T-helper 17 cell (primary cell): ENCODE measurements around the gene DCAF5. TPM values are rescaled to one million over a fixed set of nuclear protein-coding genes. Genes with fewer than 3 reads are reported as not detected.
A peak's percentile ranks its signal among the peaks of the same experiment; 100 is the strongest.

Source experiments
- ATAC-seq: fragments of 150-1000 bp; cut with Tn5 transposase; 2 replicates; pipeline ENCODE4 v1.10.0; 2021; ENCODE audit warnings: mild to moderate bottlenecking, moderate library complexity
- DNase-seq, 3 donors: peaks; one replicate each; pipeline versions ENCODE4 v3.0.0 to v3.0.0-alpha.2; 2020 to 2021
- H3K9me3 ChIP-seq: one replicate; pipeline ENCODE4 v1.7.0; 2013; ENCODE audit warnings: low read length, mild to moderate bottlenecking; ENCODE audit not compliant: control insufficient read depth, poor library complexity, severe bottlenecking
- H3K27ac Mint-ChIP-seq: one replicate; pipeline ENCODE4 v1.8.0; 2022; ENCODE audit warnings: mild to moderate bottlenecking, moderate library complexity, mixed read lengths
- H3K27me3 Mint-ChIP-seq: one replicate; pipeline ENCODE4 v1.8.0; 2022; ENCODE audit warnings: mixed read lengths
- H3K36me3 Mint-ChIP-seq: one replicate; pipeline ENCODE4 v1.8.0; 2022; ENCODE audit warnings: low read depth, mixed read lengths
- H3K4me1 Mint-ChIP-seq: one replicate; pipeline ENCODE4 v1.8.0; 2022; ENCODE audit warnings: mild to moderate bottlenecking, mixed read lengths
- H3K4me3 Mint-ChIP-seq: one replicate; pipeline ENCODE4 v1.8.0; 2022; ENCODE audit warnings: mild to moderate bottlenecking, moderate library complexity, mixed read lengths
- total RNA-seq, 4 donors: library from RNA in 2 of 4; stranded (reverse) in 2 of 4; gene quantifications; one replicate each; pipeline ENCODE4 v1.2.3 and lab custom pipeline; 2022 to 2026

Gene DCAF5
- total RNA-seq, 2 donors from 2014 or later = 55.0 to 61.6 TPM

DNA sequence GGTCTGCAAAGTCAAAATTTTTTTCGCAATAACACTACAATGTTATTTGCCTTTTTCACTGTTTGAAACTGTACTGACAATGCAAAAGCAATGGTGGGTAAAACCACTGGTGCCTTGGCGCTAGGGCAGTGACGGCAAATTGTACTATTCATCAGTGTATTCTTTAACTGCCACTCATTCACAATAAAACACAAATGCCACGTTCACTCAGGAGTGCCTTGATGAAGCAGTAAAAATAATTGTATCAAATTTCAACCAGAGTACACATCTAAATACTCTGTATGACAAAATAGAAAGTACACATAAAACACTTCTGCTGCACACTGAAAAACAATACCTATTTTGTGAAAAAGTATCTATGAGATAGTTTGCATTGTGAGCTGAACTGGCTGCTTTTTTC, 17.8 kb downstream of the DCAF5 start:
- H3K4me3 Mint-ChIP-seq = no peak overlapping the region
- H3K36me3 Mint-ChIP-seq = no peaks in the 10 kb centered on the region
- H3K27me3 Mint-ChIP-seq = no peaks in the 10 kb centered on the region
- H3K4me1 Mint-ChIP-seq = peaks cover 49% of the 10 kb centered on the region
- no peaks in the 10 kb centered on the region for H3K9me3 ChIP-seq
- no peak overlapping the region for H3K27ac Mint-ChIP-seq
- ATAC-seq (no peak), DNase-seq (no peak)

- H3K36me3 Mint-ChIP-seq = no peaks in the 10 kb centered on the region
- DNase-seq (no peak), ATAC-seq (no peak)
- no peaks in the 10 kb centered on the region for H3K27me3 Mint-ChIP-seq
- H3K4me1 Mint-ChIP-seq = peaks cover 43% of the 10 kb centered on the region
- no peaks in the 10 kb centered on the region for H3K9me3 ChIP-seq
- peak overlapping the region; percentile 87 for H3K27ac Mint-ChIP-seq
- no peak overlapping the region for H3K4me3 Mint-ChIP-seq
These were observed 19.5 kb downstream of the DCAF5 start for GRCh38 chr14:69133206-69134125.

DNA sequence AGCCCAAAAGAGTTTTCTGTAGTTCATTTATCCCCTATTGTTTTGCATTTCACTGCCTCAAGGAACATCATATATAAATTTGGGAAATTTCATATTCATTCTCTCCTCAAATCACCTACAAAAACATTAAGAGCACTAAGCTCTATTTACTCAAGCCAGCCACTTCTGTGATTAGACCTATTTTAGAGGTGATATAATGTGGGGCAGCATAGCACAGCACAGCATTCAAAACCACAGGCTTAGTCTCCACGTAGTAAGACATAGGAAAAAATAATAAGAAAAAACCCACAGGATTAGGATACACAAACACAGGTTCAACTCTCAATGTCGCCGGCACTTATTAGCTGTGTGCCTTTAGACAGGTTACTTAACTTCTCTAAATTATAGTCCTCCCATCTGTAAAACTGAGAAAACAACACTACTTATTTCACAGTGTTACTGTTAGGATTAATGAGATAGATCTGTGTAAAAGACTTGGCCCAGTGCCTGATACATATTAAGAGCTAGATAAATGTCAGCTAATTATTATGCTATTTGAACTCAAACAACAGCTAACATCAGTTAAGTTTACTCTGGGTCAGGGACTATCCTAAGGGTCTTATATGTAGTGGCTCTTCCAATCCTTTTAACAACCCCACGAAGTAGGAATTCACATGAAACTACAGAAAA, 20.3 kb downstream of the DCAF5 start:
- H3K36me3 Mint-ChIP-seq = no peaks in the 10 kb centered on the region
- H3K9me3 ChIP-seq = no peaks in the 10 kb centered on the region
- H3K4me3 Mint-ChIP-seq = no peak overlapping the region
- peak overlapping the region; percentile 87 for H3K27ac Mint-ChIP-seq
- DNase-seq = no peak
- no peaks in the 10 kb centered on the region for H3K27me3 Mint-ChIP-seq
- H3K4me1 Mint-ChIP-seq = peaks cover 43% of the 10 kb centered on the region
- ATAC-seq = no peak

GRCh38 chr14:69131176-69131575, 21.7 kb downstream of the DCAF5 start:
- ATAC-seq (no peak), DNase-seq (no peak)
- H3K4me1 Mint-ChIP-seq = peaks cover 45% of the 10 kb centered on the region
- no peak overlapping the region for H3K27ac Mint-ChIP-seq
- H3K9me3 ChIP-seq = no peaks in the 10 kb centered on the region
- H3K4me3 Mint-ChIP-seq = no peak overlapping the region
- H3K36me3 Mint-ChIP-seq = no peaks in the 10 kb centered on the region
- no peaks in the 10 kb centered on the region for H3K27me3 Mint-ChIP-seq

DNA sequence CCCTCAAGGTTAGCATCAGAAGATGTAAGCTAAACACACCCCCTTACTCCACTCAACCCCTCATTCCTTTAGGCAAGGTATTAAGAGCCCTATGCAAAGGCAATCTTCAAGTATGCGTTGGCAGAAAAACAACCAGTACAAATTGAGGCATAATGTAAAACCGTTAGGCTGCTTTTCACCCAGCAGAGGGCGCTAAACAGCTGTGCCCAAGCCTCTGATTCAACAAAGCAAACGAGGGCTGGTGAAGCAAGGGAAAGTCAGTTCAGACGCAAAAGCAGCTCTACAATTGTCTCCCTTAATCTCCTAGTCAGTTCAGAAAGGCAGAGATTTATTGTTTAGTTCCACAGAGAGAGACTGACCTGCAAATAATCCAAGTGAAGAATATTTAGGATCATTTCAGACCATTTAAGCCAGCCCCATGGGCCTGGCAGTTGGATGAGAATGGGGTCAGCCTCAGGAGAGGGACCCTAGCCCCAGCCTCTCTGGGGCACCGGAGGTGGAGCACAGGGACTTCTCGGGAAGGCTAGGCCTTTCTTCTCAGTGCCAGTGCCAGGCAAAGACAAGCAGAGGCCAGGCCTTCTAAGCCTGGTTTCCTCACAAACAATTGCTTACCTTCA, 23.5 kb downstream of the DCAF5 start:
- Mint-ChIP-seq H3K36me3 (no peaks in the 10 kb centered on the region), H3K27me3 (no peaks in the 10 kb centered on the region), H3K27ac (peak overlapping the region; percentile 76), H3K4me1 (peaks cover 48% of the 10 kb centered on the region), H3K4me3 (peak overlapping the region; percentile 36)
- no peaks in the 10 kb centered on the region for H3K9me3 ChIP-seq
- DNase-seq = peak; percentile 36 to 61 (median 44)
- ATAC-seq = peak; percentile 92

- no peaks in the 10 kb centered on the region for H3K9me3 ChIP-seq
- H3K36me3 Mint-ChIP-seq = peaks cover 7% of the 10 kb centered on the region
- ATAC-seq (no peak), DNase-seq (no peak)
- H3K4me1 Mint-ChIP-seq = peaks cover 30% of the 10 kb centered on the region
- H3K27ac Mint-ChIP-seq = peak overlapping the region; percentile 60
- no peaks in the 10 kb centered on the region for H3K27me3 Mint-ChIP-seq
- peak overlapping the region; percentile 57 for H3K4me3 Mint-ChIP-seq
These were observed 34.6 kb downstream of the DCAF5 start for GRCh38 chr14:69118305-69118704.

- no peak for ATAC-seq
- peak overlapping the region; percentile 60 for H3K27ac Mint-ChIP-seq
- H3K4me3 Mint-ChIP-seq = no peak overlapping the region
- peaks cover 7% of the 10 kb centered on the region for H3K36me3 Mint-ChIP-seq
- H3K4me1 Mint-ChIP-seq = peaks cover 25% of the 10 kb centered on the region
- H3K9me3 ChIP-seq = no peaks in the 10 kb centered on the region
- no peaks in the 10 kb centered on the region for H3K27me3 Mint-ChIP-seq
- no peak for DNase-seq
These were observed 35.7 kb downstream of the DCAF5 start for GRCh38 chr14:69117020-69117767.

DNA sequence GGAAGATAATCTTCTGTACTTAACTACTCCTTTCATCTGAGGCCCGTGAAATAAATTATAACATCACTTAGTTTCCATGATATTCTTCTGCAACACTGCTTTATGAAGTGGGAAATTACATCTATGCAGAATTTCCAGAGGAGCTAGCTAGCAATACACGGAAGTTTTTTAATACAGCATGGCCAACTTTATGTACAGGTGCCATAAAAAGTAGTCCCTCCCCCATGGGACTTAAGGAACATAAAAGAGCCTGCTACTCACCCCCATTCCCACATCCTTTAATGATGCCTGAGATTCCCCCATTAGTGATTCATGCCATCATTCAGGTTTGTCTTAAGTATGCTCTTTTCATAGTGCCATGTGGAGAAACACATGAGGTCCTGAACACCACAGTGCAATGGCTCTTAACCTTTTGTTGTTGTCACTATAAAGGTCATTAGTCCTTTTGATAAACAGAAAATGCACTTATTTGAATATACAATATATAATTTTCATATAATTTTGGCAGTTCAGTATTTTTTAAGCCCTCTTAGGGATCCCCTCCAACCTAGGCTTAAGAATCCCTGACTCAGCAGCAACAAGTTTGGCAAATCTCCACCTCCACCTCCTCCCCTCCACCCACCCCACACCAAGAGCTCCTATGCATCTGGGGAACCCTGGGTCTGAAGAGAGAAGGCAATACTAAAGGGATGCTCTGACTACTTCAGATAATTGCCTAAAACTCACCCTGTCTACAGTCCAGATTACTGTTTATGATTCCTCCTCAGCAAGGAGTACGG, 37.3 kb downstream of the DCAF5 start:
- H3K36me3 Mint-ChIP-seq = peaks cover 2% of the 10 kb centered on the region

GRCh38 chr14:69114763-69115162, 38.2 kb downstream of the DCAF5 start:
- DNase-seq (no peak), ATAC-seq (no peak)
- Mint-ChIP-seq H3K4me3 (no peak overlapping the region), H3K27ac (no peak overlapping the region), H3K4me1 (peaks cover 13% of the 10 kb centered on the region), H3K36me3 (peaks cover 2% of the 10 kb centered on the region), H3K27me3 (no peaks in the 10 kb centered on the region)
- H3K9me3 ChIP-seq = no peaks in the 10 kb centered on the region

More for the DNA sequence above, 37.3 kb downstream of the DCAF5 start:
- DNase-seq (no peak), ATAC-seq (no peak)
- H3K27ac Mint-ChIP-seq = no peak overlapping the region
- no peaks in the 10 kb centered on the region for H3K27me3 Mint-ChIP-seq
- H3K9me3 ChIP-seq = no peaks in the 10 kb centered on the region
- H3K4me1 Mint-ChIP-seq = peaks cover 13% of the 10 kb centered on the region
- H3K4me3 Mint-ChIP-seq = no peak overlapping the region

DNA sequence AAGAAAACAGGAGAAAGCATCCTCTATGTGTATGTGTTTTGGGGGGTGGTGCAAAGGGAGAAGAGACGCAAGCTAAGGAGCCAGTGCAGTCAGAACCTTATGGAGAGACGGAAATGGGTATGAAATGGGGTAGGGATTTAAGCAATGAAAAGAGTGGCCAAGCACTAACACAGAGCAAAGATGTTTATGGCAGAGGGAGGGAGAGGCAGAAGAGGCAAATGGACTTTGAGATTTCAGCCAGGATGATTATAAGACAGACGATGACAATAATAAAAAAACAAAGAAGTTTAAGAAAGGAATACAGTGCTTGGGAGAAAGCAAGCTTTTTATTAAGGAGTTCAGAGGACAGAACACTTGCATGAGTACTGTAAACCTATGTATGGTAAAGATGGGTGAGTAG, 44.6 kb downstream of the DCAF5 start:
- H3K9me3 ChIP-seq = no peaks in the 10 kb centered on the region
- peaks cover 7% of the 10 kb centered on the region for H3K4me1 Mint-ChIP-seq
- peak overlapping the region; percentile 86 for H3K27ac Mint-ChIP-seq
- ATAC-seq (no peak), DNase-seq (no peak)
- no peak overlapping the region for H3K4me3 Mint-ChIP-seq
- no peaks in the 10 kb centered on the region for H3K27me3 Mint-ChIP-seq
- peaks cover 5% of the 10 kb centered on the region for H3K36me3 Mint-ChIP-seq

GRCh38 chr14:69107407-69108003, 45.4 kb downstream of the DCAF5 start:
- peaks cover 5% of the 10 kb centered on the region for H3K36me3 Mint-ChIP-seq
- no peak overlapping the region for H3K4me3 Mint-ChIP-seq
- H3K4me1 Mint-ChIP-seq = peaks cover 7% of the 10 kb centered on the region
- H3K27ac Mint-ChIP-seq = peak overlapping the region; percentile 86
- H3K27me3 Mint-ChIP-seq = no peaks in the 10 kb centered on the region
- no peaks in the 10 kb centered on the region for H3K9me3 ChIP-seq
- DNase-seq = no peak
- peak; percentile 47 for ATAC-seq

GRCh38 chr14:69106451-69106850, 46.5 kb downstream of the DCAF5 start:
- ATAC-seq (no peak), DNase-seq (no peak)
- no peaks in the 10 kb centered on the region for H3K27me3 Mint-ChIP-seq
- peaks cover 8% of the 10 kb centered on the region for H3K4me1 Mint-ChIP-seq
- no peak overlapping the region for H3K27ac Mint-ChIP-seq
- peaks cover 5% of the 10 kb centered on the region for H3K36me3 Mint-ChIP-seq
- no peak overlapping the region for H3K4me3 Mint-ChIP-seq
- no peaks in the 10 kb centered on the region for H3K9me3 ChIP-seq
